ENCODE measurements around the gene KRTDAP. TPM values are rescaled to one million over a fixed set of nuclear protein-coding genes. Genes with fewer than 3 reads are reported as not detected.

KRTDAP gene
- total RNA-seq, 1 donor from 2014 or later, result 4.8 TPM

GRCh38 chr19:35500611-35501010 is 10.3 kb upstream of the KRTDAP start:
- H3K9me3 Mint-ChIP-seq (ENCODE audit: low read depth), result no peaks in the 10 kb centered on the region

DNA sequence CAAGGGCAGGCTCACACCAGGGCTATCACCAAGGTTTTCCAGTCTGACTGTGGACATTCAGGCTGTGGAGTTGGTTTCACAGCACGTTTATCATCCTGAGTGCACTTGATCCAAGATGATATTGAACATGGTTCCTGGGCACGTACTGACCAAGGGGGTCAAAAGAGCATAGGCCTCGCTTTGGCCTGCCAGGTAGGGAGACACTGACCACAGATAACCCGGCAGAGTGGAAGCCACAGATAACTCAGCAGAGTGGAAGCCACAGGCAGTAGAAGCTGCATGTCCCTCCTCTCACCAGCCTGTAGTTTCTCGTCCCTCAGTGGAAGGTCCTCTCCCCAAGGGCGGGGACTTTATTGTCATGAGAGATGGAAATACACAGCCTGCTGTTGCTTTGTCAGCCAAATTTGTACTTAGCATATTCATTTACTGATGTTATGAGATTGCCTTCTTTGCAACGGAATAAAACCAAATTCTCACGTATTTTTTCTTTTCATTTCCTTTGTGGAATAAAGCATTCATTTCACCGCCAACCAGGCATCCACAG is 8.8 kb upstream of the KRTDAP start:
- no peak for DNase-seq (ENCODE audit: low spot score, unreplicated experiment)
- H3K4me3 Mint-ChIP-seq (ENCODE audit: low read depth), result no peak overlapping the region
- H3K27me3 Mint-ChIP-seq, result no peaks in the 10 kb centered on the region
- no peak overlapping the region for H3K27ac Mint-ChIP-seq
- H3K9me3 Mint-ChIP-seq (ENCODE audit: low read depth), result no peaks in the 10 kb centered on the region
- H3K4me1 Mint-ChIP-seq (ENCODE audit: low read depth), result no peaks in the 10 kb centered on the region
- H3K36me3 Mint-ChIP-seq (ENCODE audit: insufficient read depth), result peaks cover 16% of the 10 kb centered on the region
- TF ChIP-seq, protein P1, sequence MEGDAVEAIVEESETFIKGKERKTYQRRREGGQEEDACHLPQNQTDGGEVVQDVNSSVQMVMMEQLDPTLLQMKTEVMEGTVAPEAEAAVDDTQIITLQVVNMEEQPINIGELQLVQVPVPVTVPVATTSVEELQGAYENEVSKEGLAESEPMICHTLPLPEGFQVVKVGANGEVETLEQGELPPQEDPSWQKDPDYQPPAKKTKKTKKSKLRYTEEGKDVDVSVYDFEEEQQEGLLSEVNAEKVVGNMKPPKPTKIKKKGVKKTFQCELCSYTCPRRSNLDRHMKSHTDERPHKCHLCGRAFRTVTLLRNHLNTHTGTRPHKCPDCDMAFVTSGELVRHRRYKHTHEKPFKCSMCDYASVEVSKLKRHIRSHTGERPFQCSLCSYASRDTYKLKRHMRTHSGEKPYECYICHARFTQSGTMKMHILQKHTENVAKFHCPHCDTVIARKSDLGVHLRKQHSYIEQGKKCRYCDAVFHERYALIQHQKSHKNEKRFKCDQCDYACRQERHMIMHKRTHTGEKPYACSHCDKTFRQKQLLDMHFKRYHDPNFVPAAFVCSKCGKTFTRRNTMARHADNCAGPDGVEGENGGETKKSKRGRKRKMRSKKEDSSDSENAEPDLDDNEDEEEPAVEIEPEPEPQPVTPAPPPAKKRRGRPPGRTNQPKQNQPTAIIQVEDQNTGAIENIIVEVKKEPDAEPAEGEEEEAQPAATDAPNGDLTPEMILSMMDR (IDR thresholded peaks at IDR 0.05; ENCODE audit: unreplicated experiment), result no peak

More at GRCh38 chr19:35500611-35501010, 10.3 kb upstream of the KRTDAP start:
- Mint-ChIP-seq H3K4me1 (ENCODE audit: low read depth) (no peaks in the 10 kb centered on the region), H3K27me3 (no peaks in the 10 kb centered on the region), H3K4me3 (ENCODE audit: low read depth) (no peak overlapping the region), H3K27ac (no peak overlapping the region), H3K36me3 (ENCODE audit: insufficient read depth) (peaks cover 24% of the 10 kb centered on the region)
- DNase-seq (ENCODE audit: low spot score, unreplicated experiment), result no peak
- TF ChIP-seq, protein P1 (IDR thresholded peaks at IDR 0.05; ENCODE audit: unreplicated experiment), result no peak

GRCh38 chr19:35498220-35498619 is 8.0 kb upstream of the KRTDAP start:
- H3K4me1 Mint-ChIP-seq (ENCODE audit: low read depth), result no peaks in the 10 kb centered on the region
- H3K27me3 Mint-ChIP-seq, result peaks cover 1% of the 10 kb centered on the region
- H3K9me3 Mint-ChIP-seq (ENCODE audit: low read depth), result no peaks in the 10 kb centered on the region
- H3K27ac Mint-ChIP-seq, result no peak overlapping the region
- TF ChIP-seq, protein P1 (IDR thresholded peaks at IDR 0.05; ENCODE audit: unreplicated experiment), result no peak
- no peak overlapping the region for H3K4me3 Mint-ChIP-seq (ENCODE audit: low read depth)
- DNase-seq (ENCODE audit: low spot score, unreplicated experiment), result no peak
- peaks cover 15% of the 10 kb centered on the region for H3K36me3 Mint-ChIP-seq (ENCODE audit: insufficient read depth)

DNA sequence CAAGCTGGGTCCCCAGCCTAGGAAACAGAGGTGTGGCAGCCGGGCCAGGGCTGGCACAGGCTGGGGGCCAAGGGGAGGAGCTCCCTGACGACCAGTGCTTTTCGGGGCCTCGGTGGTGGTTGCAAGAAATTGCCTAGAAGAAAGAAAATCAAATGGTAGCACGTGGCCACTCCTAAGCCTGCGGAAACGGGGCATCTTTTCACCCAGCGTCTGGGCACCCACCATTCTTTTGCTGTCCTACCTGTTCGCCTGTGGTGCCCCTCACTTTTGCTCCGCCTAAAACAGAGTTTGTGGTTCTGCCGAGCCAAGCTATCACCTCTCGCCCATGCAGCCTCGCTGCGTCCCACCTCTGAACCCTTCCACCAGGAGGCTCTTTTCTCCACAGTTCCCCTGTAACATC is 7.1 kb upstream of the KRTDAP start:
- Mint-ChIP-seq H3K27me3 (peaks cover 9% of the 10 kb centered on the region), H3K4me1 (ENCODE audit: low read depth) (peaks cover 1% of the 10 kb centered on the region), H3K36me3 (ENCODE audit: insufficient read depth) (peaks cover 14% of the 10 kb centered on the region), H3K9me3 (ENCODE audit: low read depth) (no peaks in the 10 kb centered on the region), H3K27ac (peak overlapping the region; percentile 82), H3K4me3 (ENCODE audit: low read depth) (no peak overlapping the region)
- no peak for DNase-seq (ENCODE audit: low spot score, unreplicated experiment)
- TF ChIP-seq, protein P1 (IDR thresholded peaks at IDR 0.05; ENCODE audit: unreplicated experiment), result no peak

GRCh38 chr19:35495107-35496064 is 5.1 kb upstream of the KRTDAP start:
- peak; percentile 56 for DNase-seq (ENCODE audit: low spot score, unreplicated experiment)
- Mint-ChIP-seq H3K27ac (no peak overlapping the region), H3K4me1 (ENCODE audit: low read depth) (peaks cover 1% of the 10 kb centered on the region), H3K27me3 (peaks cover 19% of the 10 kb centered on the region), H3K9me3 (ENCODE audit: low read depth) (no peaks in the 10 kb centered on the region), H3K4me3 (ENCODE audit: low read depth) (no peak overlapping the region), H3K36me3 (ENCODE audit: insufficient read depth) (peaks cover 9% of the 10 kb centered on the region)
- TF ChIP-seq, protein P1 (IDR thresholded peaks at IDR 0.05; ENCODE audit: unreplicated experiment), result peak; percentile 94
